PC-3 (cell line): ENCODE measurements around the gene COL15A1. TPM values are rescaled to one million over a fixed set of nuclear protein-coding genes. Genes with fewer than 3 reads are reported as not detected.

ENCODE experiments used
- ATAC-seq: fragments of 200-7000 bp; cut with Tn5 transposase; 2 replicates; pipeline ENCODE4 v1.9.1; 2020; ENCODE audit warnings: mild to moderate bottlenecking, moderate library complexity
- BruUV-seq: library from RNA; stranded (reverse); fragments of 400-500 nt; replicated peaks from 2 replicates; lab custom pipeline; 2021; lab: Mats Ljungman, UMichigan
- CTCF ChIA-PET: fragments of 300-600 bp; sonication (Branson Sonifier 250); formaldehyde crosslinking; loops from one replicate; lab custom pipeline; 2022; ENCODE audit warnings: antibody characterized with exemption; lab: Charles Lee
- POLR2A ChIA-PET: fragments of 300-600 bp; sonication (Branson Sonifier 250); formaldehyde crosslinking; loops from one replicate; lab custom pipeline; 2022; ENCODE audit warnings: antibody characterized with exemption; ENCODE audit not compliant: unreplicated experiment; lab: Charles Lee
- DNase-seq: peaks from one replicate; pipeline ENCODE4 v3.0.0-alpha.2; 2015
- H2AFZ ChIP-seq: fragments of 300-600 bp; sonication (generic); 2 replicates; pipeline ENCODE4 v1.6.0; 2016; ENCODE audit warnings: antibody characterized with exemption, low read length
- H3F3A ChIP-seq: fragments of 300-600 bp; sonication (generic); one replicate; pipeline ENCODE4 v1.6.0; 2017; ENCODE audit warnings: antibody characterized with exemption, low read length, control low read depth, mild to moderate bottlenecking; ENCODE audit not compliant: unreplicated experiment
- H3K27ac ChIP-seq: fragments of 300-600 bp; sonication (generic); 2 replicates; pipeline ENCODE4 v1.5.1; 2016; ENCODE audit warnings: mild to moderate bottlenecking, low read length
- H3K27me3 ChIP-seq: fragments of 300-600 bp; sonication (generic); 2 replicates; pipeline ENCODE4 v1.6.1; 2016; ENCODE audit warnings: low read length, mixed read lengths
- H3K36me3 ChIP-seq: fragments of 300-600 bp; sonication (generic); 2 replicates; pipeline ENCODE4 v1.6.1; 2016; ENCODE audit warnings: low read depth, mixed run types, low read length, mixed read lengths
- H3K4me1 ChIP-seq: fragments of 300-600 bp; sonication (generic); 2 replicates; pipeline ENCODE4 v1.5.1; 2016; ENCODE audit warnings: low read length; ENCODE audit not compliant: insufficient read depth
- H3K4me2 ChIP-seq: fragments of 300-600 bp; sonication (generic); 2 replicates; pipeline ENCODE4 v1.6.0; 2016; ENCODE audit warnings: low read length
- H3K4me3 ChIP-seq: fragments of 300-600 bp; sonication (generic); 2 replicates; pipeline ENCODE4 v1.5.1; 2016; ENCODE audit warnings: mild to moderate bottlenecking, low read length, mixed read lengths
- H3K79me2 ChIP-seq: fragments of 300-600 bp; sonication (generic); 2 replicates; pipeline ENCODE4 v1.6.1; 2017; ENCODE audit warnings: low read length, mixed read lengths
- H3K9ac ChIP-seq: fragments of 300-600 bp; sonication (generic); 2 replicates; pipeline ENCODE4 v1.6.0; 2016; ENCODE audit warnings: mild to moderate bottlenecking, low read length
- H3K9me2 ChIP-seq: fragments of 300-600 bp; sonication (generic); replicated peaks from 2 replicates; pipeline ENCODE4 v1.6.1; 2016; ENCODE audit warnings: mixed run types, low read length, mixed read lengths
- H3K9me3 ChIP-seq: fragments of 300-600 bp; sonication (generic); 2 replicates; pipeline ENCODE4 v1.6.1; 2016; ENCODE audit warnings: low read length, mixed read lengths
- H4K20me1 ChIP-seq: fragments of 300-600 bp; sonication (generic); 2 replicates; pipeline ENCODE4 v1.6.1; 2016; ENCODE audit warnings: low read length, mixed read lengths
- CTCF ChIP-seq: fragments of 300-600 bp; sonication (generic); conservative IDR thresholded peaks from 2 replicates; pipeline ENCODE4 v1.5.1; 2017; ENCODE audit warnings: antibody characterized with exemption, low read depth, mild to moderate bottlenecking, low read length
- EZH2 ChIP-seq: fragments of 300-600 bp; sonication (generic); IDR thresholded peaks from one replicate; pipeline ENCODE4 v1.6.1; 2017; ENCODE audit warnings: antibody characterized with exemption, mild to moderate bottlenecking, low read length; ENCODE audit not compliant: unreplicated experiment
- EZH2phosphoT487 ChIP-seq: fragments of 300-600 bp; sonication (generic); IDR thresholded peaks from 2 replicates; pipeline ENCODE4 v1.6.1; 2018; ENCODE audit warnings: mild to moderate bottlenecking, antibody characterized with exemption, low read length, borderline replicate concordance
- intact Hi-C: fragments of 100-400 bp; cut with micrococcal nuclease; formaldehyde crosslinking; loops from 2 replicates; pipeline ENCODE4 v1.9.0; 2023
- total RNA-seq: library from RNA; depleted of rRNA; stranded (reverse); fragments of >200 nt; gene quantifications from 2 replicates; pipeline ENCODE4 v1.2.3, GENCODE V29; 2014

The COL15A1 gene
- total RNA-seq, 1 experiment from 2014 or later, result 0.04 TPM

DNA sequence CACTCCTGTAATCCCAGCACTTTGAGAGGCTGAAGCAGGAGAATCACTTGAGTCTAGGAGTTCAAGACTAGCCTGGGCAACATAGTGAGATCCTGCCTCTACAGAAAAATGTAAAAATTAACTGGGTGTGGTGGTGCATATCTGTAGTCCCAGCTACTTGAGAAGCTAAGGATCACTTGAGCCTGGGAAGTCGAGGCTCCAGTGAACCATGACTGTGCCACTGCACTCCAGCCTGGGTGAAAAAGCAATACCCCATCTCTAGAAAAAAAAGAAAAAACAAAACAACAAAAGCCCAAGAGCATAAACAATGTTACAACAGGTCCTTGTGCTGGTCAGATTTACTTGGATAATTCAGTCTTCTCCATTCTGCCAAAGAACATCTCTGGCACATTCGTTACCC, 116.9 kb downstream of the COL15A1 start:
- Histone ChIP-seq H3F3A (no peaks in the 10 kb centered on the region), H3K4me3 (no peak overlapping the region), H3K27me3 (no peaks in the 10 kb centered on the region), H3K36me3 (no peaks in the 10 kb centered on the region), H3K4me2 (no peak overlapping the region), H2AFZ (no peak overlapping the region), H3K9ac (no peak overlapping the region), H3K4me1 (peaks cover 39% of the 10 kb centered on the region), H3K79me2 (no peaks in the 10 kb centered on the region), H4K20me1 (no peaks in the 10 kb centered on the region), H3K9me3 (no peaks in the 10 kb centered on the region), H3K27ac (no peak overlapping the region), H3K9me2 (no peaks in the 10 kb centered on the region)
- BruUV-seq, result no TSS peak
- DNase-seq (no peak), ATAC-seq (no peak)
- intact Hi-C loops, result no loop called here
- no peak for TF ChIP-seq EZH2
- no peak for TF ChIP-seq CTCF
- no peak for TF ChIP-seq EZH2phosphoT487
- POLR2A ChIA-PET, result no interaction called here
- CTCF ChIA-PET, result no interaction called here

- ChIA-PET CTCF (no interaction called here), POLR2A (no interaction called here)
- no peaks in the 10 kb centered on the region for H3K9me2 ChIP-seq
- no peaks in the 10 kb centered on the region for H3K36me3 ChIP-seq
- no peak for TF ChIP-seq EZH2
- no peak for TF ChIP-seq CTCF
- no peak for TF ChIP-seq EZH2phosphoT487
- H3K4me1 ChIP-seq, result peaks cover 20% of the 10 kb centered on the region
- H3K9ac ChIP-seq, result no peak overlapping the region
- H3K4me3 ChIP-seq, result no peak overlapping the region
- no TSS peak for BruUV-seq
- no peak for ATAC-seq
- no peaks in the 10 kb centered on the region for H3K79me2 ChIP-seq
- no peak for DNase-seq
- H3K4me2 ChIP-seq, result no peak overlapping the region
- H3K27ac ChIP-seq, result no peak overlapping the region
- no peaks in the 10 kb centered on the region for H3K9me3 ChIP-seq
- no peaks in the 10 kb centered on the region for H3F3A ChIP-seq
- intact Hi-C loops, result no loop called here
- H2AFZ ChIP-seq, result no peak overlapping the region
- H4K20me1 ChIP-seq, result no peaks in the 10 kb centered on the region
- H3K27me3 ChIP-seq, result no peaks in the 10 kb centered on the region
Measured at GRCh38 chr9:99062549-99062948, 118.8 kb downstream of the COL15A1 start.

DNA sequence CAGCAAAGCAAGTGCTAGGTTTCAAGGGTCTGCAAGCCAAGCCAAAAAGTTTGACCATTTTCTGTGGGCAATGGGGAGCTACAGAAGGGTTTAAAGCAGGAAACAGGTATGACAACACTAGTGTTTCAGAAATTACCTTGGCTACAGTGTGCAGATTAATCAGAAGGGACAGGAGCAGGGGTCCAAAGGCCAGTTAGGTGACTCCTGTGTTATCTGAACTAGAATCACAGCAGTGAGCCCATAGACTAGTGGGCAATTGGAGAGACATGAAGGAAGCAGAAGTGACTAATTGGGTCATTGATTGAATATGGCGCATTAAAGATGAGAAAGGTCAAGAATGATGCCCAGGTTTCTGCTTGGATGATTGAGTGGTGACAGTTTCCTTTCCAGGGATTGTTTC, 119.8 kb downstream of the COL15A1 start:
- H3K9ac ChIP-seq, result no peak overlapping the region
- H3K79me2 ChIP-seq, result no peaks in the 10 kb centered on the region
- no peaks in the 10 kb centered on the region for H3K27me3 ChIP-seq
- intact Hi-C loops, result no loop called here
- DNase-seq, result no peak
- H3K9me3 ChIP-seq, result no peaks in the 10 kb centered on the region
- H3K4me3 ChIP-seq, result no peak overlapping the region
- H3K9me2 ChIP-seq, result no peaks in the 10 kb centered on the region
- ATAC-seq, result no peak
- POLR2A ChIA-PET, result no interaction called here
- peaks cover 10% of the 10 kb centered on the region for H3K4me1 ChIP-seq
- H4K20me1 ChIP-seq, result no peaks in the 10 kb centered on the region
- H3K4me2 ChIP-seq, result no peak overlapping the region
- H2AFZ ChIP-seq, result no peak overlapping the region
- H3F3A ChIP-seq, result no peaks in the 10 kb centered on the region
- no peaks in the 10 kb centered on the region for H3K36me3 ChIP-seq
- no TSS peak for BruUV-seq
- CTCF ChIA-PET, result no interaction called here
- TF ChIP-seq EZH2phosphoT487 (no peak), CTCF (no peak), EZH2 (no peak)
- H3K27ac ChIP-seq, result no peak overlapping the region
